Lung (tissue), 12 donors: ENCODE measurements around the gene OTUB2. TPM values are rescaled to one million over a fixed set of nuclear protein-coding genes. Genes with fewer than 3 reads are reported as not detected.

Experiments
- ATAC-seq: fragments of 200-7000 bp; cut with Tn5 transposase; one replicate; pipeline ENCODE4 v1.9.1; 2020; ENCODE audit warnings: moderate number of reproducible peaks; ENCODE audit not compliant: insufficient read depth, low FRiP score
- DNase-seq, 3 donors: peaks; one replicate each; pipeline ENCODE4 v3.0.0-alpha.2; 2013 to 2017
- H3K27ac ChIP-seq, 2 donors: one replicate each; pipeline ENCODE4 v1.5.1; 2013; ENCODE audit warnings: mild to moderate bottlenecking in 2 of 2, moderate library complexity in 2 of 2, control low read depth in 1 of 2, inconsistent platforms in 1 of 2, low read depth in 1 of 2, low read length in 1 of 2
- H3K27me3 ChIP-seq, 3 donors: one replicate each; pipeline ENCODE4 v1.5.1; 2013; ENCODE audit warnings: low read length in 2 of 3; ENCODE audit not compliant: control insufficient read depth in 3 of 3, insufficient read depth in 3 of 3
- H3K36me3 ChIP-seq, 4 donors: one replicate each; pipeline ENCODE4 v1.5.1; 2013; ENCODE audit warnings: low read length in 4 of 4, mild to moderate bottlenecking in 1 of 4, moderate library complexity in 1 of 4; ENCODE audit not compliant: control insufficient read depth in 4 of 4, insufficient read depth in 4 of 4
- H3K4me1 ChIP-seq, 5 donors: one replicate each; pipeline ENCODE4 v1.5.1; 2013; ENCODE audit warnings: low read length in 5 of 5, mild to moderate bottlenecking in 2 of 5, moderate library complexity in 1 of 5; ENCODE audit not compliant: control insufficient read depth in 5 of 5, insufficient read depth in 5 of 5
- H3K4me3 ChIP-seq: one replicate; pipeline ENCODE4 v1.5.1; 2013; ENCODE audit warnings: mild to moderate bottlenecking, control low read depth, moderate library complexity
- H3K9ac ChIP-seq, 2 donors: one replicate each; pipeline ENCODE4 v1.5.1; 2013; ENCODE audit warnings: low read length in 2 of 2, control low read depth in 1 of 2; ENCODE audit not compliant: insufficient read depth in 1 of 2
- H3K9me3 ChIP-seq, 4 donors: one replicate each; pipeline ENCODE4 v1.5.1; 2013; ENCODE audit warnings: low read length in 3 of 4, mild to moderate bottlenecking in 1 of 4, moderate library complexity in 1 of 4; ENCODE audit not compliant: control insufficient read depth in 4 of 4, insufficient read depth in 3 of 4
- WGBS, 2 donors: extraction: QIAGEN DNeasy Blood & Tissue Kit; methylation state at CpG; one replicate each; pipeline ENCODE4 v1.1.7; 2013; 5-methylcytosine and 5-hydroxymethylcytosine counted together
- polyA plus RNA-seq, 2 donors: library from polyadenylated mRNA; stranded (reverse); fragments of 200-250 nt; gene quantifications; one replicate each; pipeline ENCODE4 v1.2.1, GENCODE V29; 2013
- total RNA-seq, 2 donors: library from RNA; depleted of rRNA in 1 of 2; stranded (reverse); fragments of >200 nt in 1 of 2; gene quantifications; one replicate each; pipeline ENCODE4 v1.2.1, GENCODE V29; 2014 to 2021
- TF ChIP-seq, protein P1 (sequence below): IDR thresholded peaks from 2 replicates; pipeline ENCODE4 v1.5.1; 2012; ENCODE audit warnings: mild to moderate bottlenecking; ENCODE audit errors: control extremely low read depth, extremely low read depth
- donor health status: control.
- donor health status: control.
- donor health status: Bipolar disorder and iron deficiency.
- donor health status: healthy.
- donor health status: DM: yes; HTN: yes; CAD: no.

The OTUB2 gene
- total and polyA plus RNA-seq, 4 donors: 0.31 to 2.2 (median 1.6) TPM

- H3K4me3 ChIP-seq: no peak overlapping the region
- ATAC-seq (no peak), DNase-seq (no peak)
- H3K4me1 ChIP-seq: peaks cover 0 to 4% (median 0%) of the 10 kb centered on the region in 5 donors
- H3K36me3 ChIP-seq: peaks cover 54 to 78% (median 56%) of the 10 kb centered on the region in 4 donors
- H3K27me3 ChIP-seq: no peaks in the 10 kb centered on the region
- no peak overlapping the region for H3K9ac ChIP-seq
- no peak overlapping the region for H3K27ac ChIP-seq
- H3K9me3 ChIP-seq: peaks cover 0 to 2% (median 0%) of the 10 kb centered on the region in 4 donors
- 74 to 88% methylated on average over 1 of the region's 1 CpG for WGBS, 2 donors
- TF ChIP-seq, protein P1, sequence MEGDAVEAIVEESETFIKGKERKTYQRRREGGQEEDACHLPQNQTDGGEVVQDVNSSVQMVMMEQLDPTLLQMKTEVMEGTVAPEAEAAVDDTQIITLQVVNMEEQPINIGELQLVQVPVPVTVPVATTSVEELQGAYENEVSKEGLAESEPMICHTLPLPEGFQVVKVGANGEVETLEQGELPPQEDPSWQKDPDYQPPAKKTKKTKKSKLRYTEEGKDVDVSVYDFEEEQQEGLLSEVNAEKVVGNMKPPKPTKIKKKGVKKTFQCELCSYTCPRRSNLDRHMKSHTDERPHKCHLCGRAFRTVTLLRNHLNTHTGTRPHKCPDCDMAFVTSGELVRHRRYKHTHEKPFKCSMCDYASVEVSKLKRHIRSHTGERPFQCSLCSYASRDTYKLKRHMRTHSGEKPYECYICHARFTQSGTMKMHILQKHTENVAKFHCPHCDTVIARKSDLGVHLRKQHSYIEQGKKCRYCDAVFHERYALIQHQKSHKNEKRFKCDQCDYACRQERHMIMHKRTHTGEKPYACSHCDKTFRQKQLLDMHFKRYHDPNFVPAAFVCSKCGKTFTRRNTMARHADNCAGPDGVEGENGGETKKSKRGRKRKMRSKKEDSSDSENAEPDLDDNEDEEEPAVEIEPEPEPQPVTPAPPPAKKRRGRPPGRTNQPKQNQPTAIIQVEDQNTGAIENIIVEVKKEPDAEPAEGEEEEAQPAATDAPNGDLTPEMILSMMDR: no peak
These were observed 32.1 kb downstream of the OTUB2 start for GRCh38 chr14:94058128-94058673.

DNA sequence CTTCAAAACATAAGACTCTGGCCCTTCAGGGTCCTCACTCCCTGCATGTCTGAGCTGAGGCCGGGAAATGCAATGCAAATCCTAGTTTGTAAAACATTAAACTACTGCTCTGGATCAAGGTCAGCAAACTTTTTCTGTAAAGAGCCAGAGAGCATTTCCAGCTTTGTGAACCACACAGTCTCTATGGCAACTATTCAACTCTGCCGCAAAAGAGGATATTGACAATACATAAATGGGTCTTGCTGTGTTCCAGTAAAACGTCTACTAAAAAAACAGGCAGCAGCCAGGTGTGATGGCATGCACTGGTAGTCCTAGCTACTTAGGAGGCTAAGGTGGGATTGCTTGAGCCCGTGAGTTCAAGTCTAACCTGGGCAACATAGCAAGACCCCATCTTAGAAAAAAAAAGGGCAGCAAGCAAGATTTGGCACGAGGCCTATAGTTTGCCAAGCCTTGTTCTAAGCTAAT lies 32.6 kb downstream of the OTUB2 start:
- Histone ChIP-seq H3K4me3 (no peak overlapping the region), H3K9me3 (peaks cover 0 to 2% (median 0%) of the 10 kb centered on the region in 4 donors), H3K27ac (no peak overlapping the region), H3K4me1 (peaks cover 0 to 4% (median 0%) of the 10 kb centered on the region in 5 donors), H3K27me3 (no peaks in the 10 kb centered on the region), H3K9ac (no peak overlapping the region), H3K36me3 (peaks cover 54 to 78% (median 56%) of the 10 kb centered on the region in 4 donors)
- DNase-seq (peak in 1 of 3 donors; percentile 9), ATAC-seq (no peak)
- WGBS, 2 donors: 76 to 82% methylated on average over 5 of the region's 5 CpGs
- TF ChIP-seq, protein P1: no peak

DNA sequence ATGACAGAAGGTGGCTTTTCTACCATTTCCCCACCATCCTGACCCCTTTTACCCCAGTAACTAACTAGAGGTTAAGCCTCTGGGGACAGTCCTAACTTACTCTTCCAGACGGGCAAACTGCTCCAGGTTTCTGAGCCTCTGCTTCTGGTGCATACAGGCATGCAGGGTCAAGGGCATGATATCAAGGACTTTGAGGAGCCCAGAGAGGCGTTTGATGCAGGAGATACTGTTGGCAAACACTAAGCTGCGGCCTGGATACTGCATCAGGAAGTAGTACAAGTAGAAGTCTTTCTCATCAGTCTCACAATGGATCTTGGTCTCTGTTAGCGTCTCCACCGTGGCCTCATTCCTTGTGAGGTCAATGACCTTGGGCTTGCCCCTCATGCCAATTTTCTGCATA lies 33.9 kb downstream of the OTUB2 start:
- WGBS, 2 donors: 76 to 83% methylated on average over 5 of the region's 5 CpGs
- Histone ChIP-seq H3K27ac (no peak overlapping the region), H3K9me3 (peaks cover 0 to 2% (median 0%) of the 10 kb centered on the region in 4 donors), H3K4me1 (peaks cover 0 to 7% (median 0%) of the 10 kb centered on the region in 5 donors), H3K36me3 (peaks cover 45 to 66% (median 46%) of the 10 kb centered on the region in 4 donors), H3K27me3 (no peaks in the 10 kb centered on the region), H3K4me3 (no peak overlapping the region), H3K9ac (no peak overlapping the region)
- DNase-seq (no peak), ATAC-seq (no peak)
- TF ChIP-seq, protein P1: no peak
